IMR-90 (cell line): Measurements from ENCODE around the gene ARHGAP45. TPM values are rescaled to one million over a fixed set of nuclear protein-coding genes. Genes with fewer than 3 reads are reported as not detected.
A peak's percentile ranks its signal among the peaks of the same experiment; 100 is the strongest.

Experiments used
- ATAC-seq: fragments of 200-7000 bp; cut with Tn5 transposase; 2 replicates; pipeline ENCODE4 v1.9.1; 2020; ENCODE audit warnings: low read depth, mild to moderate bottlenecking, moderate library complexity
- BruUV-seq: library from RNA; stranded (reverse); fragments of 400-500 nt; replicated peaks from 2 replicates; lab custom pipeline; 2021; lab: Mats Ljungman, UMichigan
- CTCF ChIA-PET: fragments of 300-600 bp; formaldehyde crosslinking; extraction: SDS; loops from one replicate; lab custom pipeline; 2021; ENCODE audit warnings: antibody characterized with exemption; lab: Yijun Ruan, JAX
- POLR2A ChIA-PET: fragments of 300-600 bp; sonication (Branson Sonifier 250); formaldehyde crosslinking; loops from one replicate; lab custom pipeline; 2022; ENCODE audit warnings: antibody characterized with exemption; ENCODE audit not compliant: unreplicated experiment; lab: Charles Lee
- DNase-seq: peaks from one replicate; pipeline ENCODE4 v3.0.0; 2013
- H2AFZ ChIP-seq: replicated peaks from 2 replicates; pipeline ENCODE3; 2013; ENCODE audit warnings: low read length, mild to moderate bottlenecking; ENCODE audit not compliant: poor library complexity
- H2AK5ac ChIP-seq: 2 replicates; pipeline ENCODE4 v1.6.1; 2013; ENCODE audit warnings: low read depth, low read length, inconsistent platforms
- H2AK9ac ChIP-seq: replicated peaks from 2 replicates; pipeline ENCODE3; 2013; ENCODE audit warnings: mild to moderate bottlenecking, low read depth, low read length, moderate library complexity; ENCODE audit not compliant: poor library complexity
- H2BK120ac ChIP-seq: 2 replicates; pipeline ENCODE4 v1.6.1; 2013; ENCODE audit warnings: low read depth, low read length, inconsistent platforms
- H2BK15ac ChIP-seq: 3 replicates; pipeline ENCODE4 v1.6.1; 2013; ENCODE audit warnings: low read depth, low read length, inconsistent platforms
- H2BK20ac ChIP-seq: 2 replicates; pipeline ENCODE4 v1.6.1; 2013; ENCODE audit warnings: low read depth, mild to moderate bottlenecking, inconsistent platforms, low read length, moderate library complexity
- H2BK5ac ChIP-seq: 2 replicates; pipeline ENCODE4 v1.6.1; 2013; ENCODE audit warnings: mild to moderate bottlenecking, low read depth, low read length, inconsistent platforms; ENCODE audit not compliant: poor library complexity, severe bottlenecking
- H3K14ac ChIP-seq: replicated peaks from 2 replicates; pipeline ENCODE4 v1.6.1; 2013; ENCODE audit warnings: low read depth, low read length, inconsistent platforms
- H3K18ac ChIP-seq: 2 replicates; pipeline ENCODE4 v1.6.1; 2013; ENCODE audit warnings: low read depth, low read length, control low read depth
- H3K23ac ChIP-seq: 2 replicates; pipeline ENCODE4 v1.6.1; 2013; ENCODE audit warnings: low read depth, low read length, inconsistent platforms
- H3K27ac ChIP-seq: 2 replicates; pipeline ENCODE4 v1.5.1; 2013; ENCODE audit warnings: mild to moderate bottlenecking, control low read depth, low read length; ENCODE audit not compliant: insufficient read depth
- H3K27me3 ChIP-seq: 2 replicates; pipeline ENCODE4 v1.6.1; 2013; ENCODE audit warnings: low read length; ENCODE audit not compliant: control insufficient read depth, insufficient read depth
- H3K36me3 ChIP-seq: 2 replicates; pipeline ENCODE4 v1.6.1; 2013; ENCODE audit warnings: low read length, mixed read lengths; ENCODE audit not compliant: control insufficient read depth, insufficient read depth
- H3K4ac ChIP-seq: 2 replicates; pipeline ENCODE4 v1.6.1; 2013; ENCODE audit warnings: low read depth, low read length, inconsistent platforms
- H3K4me1 ChIP-seq: 2 replicates; pipeline ENCODE4 v1.6.1; 2013; ENCODE audit warnings: low read length, mixed read lengths; ENCODE audit not compliant: control insufficient read depth, insufficient read depth
- H3K4me2 ChIP-seq: 2 replicates; pipeline ENCODE4 v1.6.1; 2013; ENCODE audit warnings: low read depth, mild to moderate bottlenecking, control low read depth, low read length, moderate library complexity
- H3K4me3 ChIP-seq: 2 replicates; pipeline ENCODE4 v1.5.1; 2013; ENCODE audit warnings: low read depth, mild to moderate bottlenecking, control low read depth, low read length, moderate library complexity; ENCODE audit not compliant: insufficient read depth
- H3K56ac ChIP-seq: 2 replicates; pipeline ENCODE4 v1.6.1; 2013; ENCODE audit warnings: low read length, inconsistent platforms; ENCODE audit not compliant: insufficient read depth; ENCODE audit errors: extremely low read depth
- H3K79me1 ChIP-seq, 2 experiments: 2 replicates each; pipeline ENCODE4 v1.6.1; 2013; ENCODE audit warnings: low read length in 2 of 2, inconsistent platforms in 1 of 2, low read depth in 1 of 2
- H3K9ac ChIP-seq: 2 replicates; pipeline ENCODE4 v1.6.1; 2013; ENCODE audit warnings: low read depth, low read length, control low read depth
- H3K9me1 ChIP-seq: 2 replicates; pipeline ENCODE4 v1.6.1; 2013; ENCODE audit warnings: low read length, inconsistent platforms; ENCODE audit not compliant: insufficient read depth
- H3K9me3 ChIP-seq: 2 replicates; pipeline ENCODE4 v1.6.1; 2013; ENCODE audit warnings: low read length; ENCODE audit not compliant: control insufficient read depth, insufficient read depth
- H4K20me1 ChIP-seq: 2 replicates; pipeline ENCODE4 v1.6.1; 2013; ENCODE audit warnings: low read length, inconsistent platforms; ENCODE audit not compliant: insufficient read depth
- H4K5ac ChIP-seq: 2 replicates; pipeline ENCODE4 v1.6.1; 2013; ENCODE audit warnings: mild to moderate bottlenecking, low read depth, low read length, control low read depth
- H4K8ac ChIP-seq, 2 experiments: 2 replicates each; pipeline ENCODE4 v1.6.1; 2013; ENCODE audit warnings: low read depth in 2 of 2, low read length in 2 of 2, control low read depth in 1 of 2, inconsistent platforms in 1 of 2
- H4K91ac ChIP-seq: 2 replicates; pipeline ENCODE4 v1.6.1; 2013; ENCODE audit warnings: low read depth, low read length, inconsistent platforms; ENCODE audit not compliant: insufficient read depth
- BHLHE40 ChIP-seq: fragments of 150-350 bp; IDR thresholded peaks from 2 replicates; pipeline ENCODE4 v1.6.1; 2016; ENCODE audit warnings: mild to moderate bottlenecking, low read depth, low read length
- CEBPB ChIP-seq: IDR thresholded peaks from 2 replicates; pipeline ENCODE4 v1.6.1; 2012; ENCODE audit warnings: low read depth, low read length, improper control_type of control experiment
- ELK1 ChIP-seq: fragments of 150-350 bp; IDR thresholded peaks from 2 replicates; pipeline ENCODE4 v1.6.1; 2016; ENCODE audit warnings: low read depth, mild to moderate bottlenecking, low read length, moderate library complexity, borderline replicate concordance
- FOS ChIP-seq: fragments of 150-350 bp; IDR thresholded peaks from 2 replicates; pipeline ENCODE4 v1.6.1; 2016; ENCODE audit warnings: low read depth, low read length
- MAFK ChIP-seq: IDR thresholded peaks from 2 replicates; pipeline ENCODE4 v1.6.1; 2012; ENCODE audit warnings: low read depth, low read length, improper control_type of control experiment
- NFE2L2 ChIP-seq: fragments of 150-350 bp; IDR thresholded peaks from 2 replicates; pipeline ENCODE4 v1.6.1; 2016; ENCODE audit warnings: low read depth, mild to moderate bottlenecking, low read length
- RAD21 ChIP-seq: IDR thresholded peaks from 2 replicates; pipeline ENCODE4 v1.6.1; 2012; ENCODE audit warnings: low read length, improper control_type of control experiment
- RCOR1 ChIP-seq: IDR thresholded peaks from 2 replicates; pipeline ENCODE4 v1.6.1; 2012; ENCODE audit warnings: mild to moderate bottlenecking, low read length, improper control_type of control experiment; ENCODE audit not compliant: insufficient replicate concordance
- SMC3 ChIP-seq: fragments of 150-350 bp; IDR thresholded peaks from 2 replicates; pipeline ENCODE4 v1.6.1; 2016; ENCODE audit warnings: low read depth, mild to moderate bottlenecking, antibody characterized with exemption, low read length, moderate library complexity
- WGBS, 2 experiments: methylation state at CpG; one replicate each; pipeline versions ENCODE4 v1.1.5 to v1.1.7; 2013; ENCODE audit warnings: missing lambda C conversion rate in 2 of 2; ENCODE audit not compliant: insufficient read length in 1 of 2; ENCODE audit errors: extremely low coverage in 2 of 2; 5-methylcytosine and 5-hydroxymethylcytosine counted together
- dilution Hi-C: fragments of 300-500 bp; cut with HindIII; formaldehyde crosslinking; loops from one replicate; pipeline ENCODE4 v1.14.3; 2018; ENCODE audit warnings: low sequenced_read_pairs; ENCODE audit not compliant: unreplicated experiment
- in situ Hi-C: fragments of 300-500 bp; cut with MboI; formaldehyde crosslinking; loops from 3 replicates; pipeline ENCODE4 v1.14.3; 2019; ENCODE audit warnings: low sequenced_read_pairs, inconsistent platforms, mixed read lengths
- intact Hi-C: fragments of 100-400 bp; cut with micrococcal nuclease; formaldehyde crosslinking; loops from 2 replicates; pipeline ENCODE4 v1.10.0; 2022
- polyA plus RNA-seq, 3 experiments: library from polyadenylated mRNA; depleted of rRNA; stranded (reverse); fragments of >200 nt; gene quantifications; 2 replicates each; pipeline ENCODE4 v1.2.3, GENCODE V29; 2012; ENCODE audit warnings: low replicate concordance in 1 of 3
- total RNA-seq: library from RNA; depleted of rRNA; stranded (reverse); fragments of >200 nt; gene quantifications from 2 replicates; pipeline ENCODE4 v1.2.3, GENCODE V29; 2012

ARHGAP45 gene
- total and polyA plus RNA-seq, 2 of the 4 experiments (the other 2 are of a cell fraction) = 1.3 to 1.7 TPM

- H3K79me1 ChIP-seq = peaks cover 4 to 28% of the 10 kb centered on the region in 2 experiments; a peak in 3 of 4 replicates
- ATAC-seq (peak; percentile 0; the same call in 1 of the 2 replicates), DNase-seq (no peak)
- H2BK20ac ChIP-seq = no peak overlapping the region
- H3K14ac ChIP-seq = peak overlapping the region; percentile 97
- peaks cover 16% of the 10 kb centered on the region for H3K4me1 ChIP-seq
- 0 out of 3 replicates have a peak overlapping the region, but pooled peaks have one; percentile 30 for H2BK15ac ChIP-seq
- peak overlapping the region; percentile 89 for H2AK5ac ChIP-seq
- peaks cover 29% of the 10 kb centered on the region for H3K36me3 ChIP-seq
- CTCF ChIA-PET = no interaction called here
- in situ Hi-C loops = no loop called here
- peak overlapping the region; percentile 93 for H3K4me3 ChIP-seq
- H4K8ac ChIP-seq = peak overlapping the region; percentile 92 to 100; a peak in 2 of 4 replicates
- peak overlapping the region; percentile 100 for H2AK9ac ChIP-seq
- no peaks in the 10 kb centered on the region for H3K27me3 ChIP-seq
- peak overlapping the region; percentile 74; the same call in 1 of the 2 replicates for H2BK120ac ChIP-seq
- H3K4ac ChIP-seq = peak overlapping the region; percentile 97
- peak overlapping the region; percentile 90 for H3K18ac ChIP-seq
- H2BK5ac ChIP-seq = peak overlapping the region; percentile 81
- H3K9me1 ChIP-seq = peaks cover 8% of the 10 kb centered on the region; the same call in 1 of the 2 replicates
- 9% methylated on average over 3 of the region's 16 CpGs; no CpG with 5 or more reads in 1 of the 2 experiments for WGBS, 2 experiments
- TF ChIP-seq ELK1 = no peak
- no peak for TF ChIP-seq RAD21
- TF ChIP-seq MAFK = no peak
- no peak for TF ChIP-seq FOS
- TF ChIP-seq CEBPB = no peak
- TF ChIP-seq SMC3 = no peak
- no peak for TF ChIP-seq BHLHE40
- TF ChIP-seq RCOR1 = no peak
- no peak for TF ChIP-seq NFE2L2
- peaks cover 58% of the 10 kb centered on the region for H4K20me1 ChIP-seq
- H4K5ac ChIP-seq = peak overlapping the region; percentile 75
- H3K9ac ChIP-seq = peak overlapping the region; percentile 98
- peak overlapping the region; percentile 99 for H3K27ac ChIP-seq
- dilution Hi-C loops = no loop called here
- H3K23ac ChIP-seq = peak overlapping the region; percentile 95
- BruUV-seq = no TSS peak
- peak overlapping the region; percentile 95 for H4K91ac ChIP-seq
- peak overlapping the region; percentile 97 for H3K56ac ChIP-seq
- H3K9me3 ChIP-seq = no peaks in the 10 kb centered on the region
- H3K4me2 ChIP-seq = peak overlapping the region; percentile 92
- H2AFZ ChIP-seq = peak overlapping the region; percentile 53
- intact Hi-C loops = loop anchor here (5.0 kb wide), 1 partner anchor 75 kb away; the partner anchor contains the start of gene GPX4
- POLR2A ChIA-PET = interaction anchor here (0.9 to 1.5 kb wide), 3 partner anchors 9 to 14 kb away, joined by 3 to 5 read pairs (median 5); partner anchors contain the start of gene ABCA7
These were observed 39.3 kb upstream of the ARHGAP45 start for GRCh38 chr19:1027650-1028061.
